Iris pigment epithelial cell (primary cell): ENCODE measurements around the gene GTF2I.
"Not testable (repeated sequence)": the region's sequence is repeated elsewhere in the genome, so short reads cannot be mapped to it uniquely, and the experiment has no call there.

Source experiments
- DNase-seq: peaks from one replicate; pipeline ENCODE4 v3.0.0-alpha.2; 2011; ENCODE audit warnings: low read depth

GTF2I gene

GRCh38 chr7:74775111-74775510, 117.6 kb downstream of the GTF2I start:
- not testable (repeated sequence) for DNase-seq

- not testable (repeated sequence) for DNase-seq
Observed at GRCh38 chr7:74779053-74779452, 121.5 kb downstream of the GTF2I start.

- DNase-seq = not testable (repeated sequence)
Observed at GRCh38 chr7:74781746-74782145, 124.2 kb downstream of the GTF2I start.

GRCh38 chr7:74783595-74783994, 126.1 kb downstream of the GTF2I start:
- not testable (repeated sequence) for DNase-seq

GRCh38 chr7:74788369-74789150, 131.0 kb downstream of the GTF2I start:
- peak; percentile 73 for DNase-seq

- not testable (repeated sequence) for DNase-seq
Observed at GRCh38 chr7:74789200-74789736, 131.8 kb downstream of the GTF2I start.

- not testable (repeated sequence) for DNase-seq
Observed at GRCh38 chr7:74797848-74798622, 140.5 kb downstream of the GTF2I start.

- DNase-seq = not testable (repeated sequence)
Observed at GRCh38 chr7:74798644-74799043, 141.1 kb downstream of the GTF2I start.
